OCI-LY3 (cell line): ENCODE data around the gene RHBG.

ENCODE experiments used
- CTCF ChIP-seq: fragments of 200-600, 300-600 bp; sonication (generic); IDR thresholded peaks from 2 replicates; pipeline ENCODE4 v1.5.1; 2014; ENCODE audit warnings: antibody characterized with exemption, low read length, low read depth
- EZH2phosphoT487 ChIP-seq: fragments of 200-600 bp; shearing (Covaris generic); IDR thresholded peaks from 2 replicates; pipeline ENCODE4 v1.6.1; 2018; ENCODE audit warnings: antibody characterized with exemption, mixed run types, low read depth

- TF ChIP-seq CTCF = no peak
- no peak for TF ChIP-seq EZH2phosphoT487
These were observed 2.7 kb downstream of the RHBG start for GRCh38 chr1:156371553-156372264.
